ENCODE results near the gene RAPGEF1.

Gene RAPGEF1

DNA sequence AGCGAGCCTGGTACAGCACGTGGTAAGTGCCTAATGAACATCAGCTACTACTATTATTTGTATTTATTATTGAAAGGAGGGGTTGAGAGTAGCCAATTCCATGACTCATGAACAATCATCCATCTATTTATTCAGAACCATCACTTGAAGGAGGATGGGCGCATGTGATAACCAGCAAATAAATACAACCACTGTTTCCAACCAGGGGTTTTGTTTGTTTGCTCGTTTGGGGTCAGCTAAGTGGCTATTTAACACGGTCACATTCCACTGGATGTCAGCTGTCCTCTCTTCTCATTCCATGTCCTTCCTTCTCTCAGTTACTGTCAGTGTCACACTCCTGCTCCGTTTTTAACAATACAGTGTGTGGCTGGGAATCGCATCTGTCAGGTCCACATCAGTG, 8.6 kb downstream of the RAPGEF1 start:
- no peak for DNase-seq (ENCODE audit: low read depth)
- H3K4me3 ChIP-seq (ENCODE audit: low read depth, low read length), result peak overlapping the region; percentile 19; the same call in 1 of the 2 replicates
- TF ChIP-seq, protein P1, sequence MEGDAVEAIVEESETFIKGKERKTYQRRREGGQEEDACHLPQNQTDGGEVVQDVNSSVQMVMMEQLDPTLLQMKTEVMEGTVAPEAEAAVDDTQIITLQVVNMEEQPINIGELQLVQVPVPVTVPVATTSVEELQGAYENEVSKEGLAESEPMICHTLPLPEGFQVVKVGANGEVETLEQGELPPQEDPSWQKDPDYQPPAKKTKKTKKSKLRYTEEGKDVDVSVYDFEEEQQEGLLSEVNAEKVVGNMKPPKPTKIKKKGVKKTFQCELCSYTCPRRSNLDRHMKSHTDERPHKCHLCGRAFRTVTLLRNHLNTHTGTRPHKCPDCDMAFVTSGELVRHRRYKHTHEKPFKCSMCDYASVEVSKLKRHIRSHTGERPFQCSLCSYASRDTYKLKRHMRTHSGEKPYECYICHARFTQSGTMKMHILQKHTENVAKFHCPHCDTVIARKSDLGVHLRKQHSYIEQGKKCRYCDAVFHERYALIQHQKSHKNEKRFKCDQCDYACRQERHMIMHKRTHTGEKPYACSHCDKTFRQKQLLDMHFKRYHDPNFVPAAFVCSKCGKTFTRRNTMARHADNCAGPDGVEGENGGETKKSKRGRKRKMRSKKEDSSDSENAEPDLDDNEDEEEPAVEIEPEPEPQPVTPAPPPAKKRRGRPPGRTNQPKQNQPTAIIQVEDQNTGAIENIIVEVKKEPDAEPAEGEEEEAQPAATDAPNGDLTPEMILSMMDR (IDR thresholded peaks at IDR 0.05; ENCODE audit: low read depth, low read length, missing control alignments), result no peak

GRCh38 chr9:131728961-131729360, 10.9 kb downstream of the RAPGEF1 start:
- no peak for DNase-seq (ENCODE audit: low read depth)
- TF ChIP-seq, protein P1 (IDR thresholded peaks at IDR 0.05; ENCODE audit: low read depth, low read length, missing control alignments), result no peak
- H3K4me3 ChIP-seq (ENCODE audit: low read depth, low read length), result peak overlapping the region; percentile 6

DNA sequence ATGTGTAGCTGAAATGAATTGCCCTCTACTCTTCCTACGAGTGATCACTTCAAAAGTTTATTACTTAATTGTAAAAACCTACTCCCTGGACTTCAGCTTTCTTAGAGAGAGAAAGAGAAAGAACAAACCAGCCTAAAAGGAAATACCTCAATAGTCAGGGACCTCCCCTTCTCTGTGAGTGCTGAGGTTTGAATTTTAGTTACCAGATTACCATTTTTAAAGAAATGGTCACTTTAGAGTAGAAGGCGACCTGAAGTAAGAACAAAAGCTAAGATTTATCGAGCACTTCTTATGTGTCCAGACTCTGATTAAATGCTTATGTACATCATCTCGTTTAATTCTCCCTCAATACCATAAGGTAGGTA, 11.3 kb downstream of the RAPGEF1 start:
- DNase-seq (ENCODE audit: low read depth), result no peak
- TF ChIP-seq, protein P1 (IDR thresholded peaks at IDR 0.05; ENCODE audit: low read depth, low read length, missing control alignments), result no peak
- peak overlapping the region; percentile 6 for H3K4me3 ChIP-seq (ENCODE audit: low read depth, low read length)

DNA sequence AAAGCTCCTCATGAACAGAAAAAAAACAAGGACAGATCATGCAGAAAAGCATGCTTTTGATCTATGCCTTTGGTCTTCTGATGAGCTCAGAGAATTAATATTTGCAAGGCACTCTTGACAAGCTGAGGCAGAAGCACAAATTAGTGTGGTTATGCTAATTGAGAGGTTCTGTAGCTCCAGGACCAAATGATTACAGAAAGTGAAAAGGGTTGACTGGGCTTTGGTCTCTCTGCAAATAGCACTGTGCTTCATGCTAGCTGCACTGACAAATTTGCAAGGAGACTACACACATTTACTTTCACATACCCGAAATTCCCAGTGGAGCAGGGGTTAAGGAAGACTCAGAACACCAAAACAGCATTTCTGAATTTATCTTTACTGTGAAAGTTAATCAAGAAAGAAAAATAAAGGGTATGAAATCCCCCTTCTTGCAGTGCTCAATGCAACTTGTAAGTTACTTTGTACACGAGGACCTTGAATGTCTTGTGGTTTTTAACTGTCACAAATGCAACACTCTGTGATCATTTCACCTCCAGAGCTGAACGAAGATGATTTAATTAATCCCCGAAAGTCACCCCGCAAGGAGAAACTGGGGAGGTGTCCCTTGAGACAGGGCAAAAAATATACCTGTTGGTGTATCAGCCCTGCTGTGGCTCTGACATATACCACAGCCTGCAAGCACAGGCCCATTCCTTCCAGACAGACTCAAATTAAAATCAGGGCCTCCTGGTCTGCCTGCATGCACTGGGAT, 11.9 kb downstream of the RAPGEF1 start:
- TF ChIP-seq, protein P1 (IDR thresholded peaks at IDR 0.05; ENCODE audit: low read depth, low read length, missing control alignments), result no peak
- peak overlapping the region; percentile 6 for H3K4me3 ChIP-seq (ENCODE audit: low read depth, low read length)
- DNase-seq (ENCODE audit: low read depth), result no peak

DNA sequence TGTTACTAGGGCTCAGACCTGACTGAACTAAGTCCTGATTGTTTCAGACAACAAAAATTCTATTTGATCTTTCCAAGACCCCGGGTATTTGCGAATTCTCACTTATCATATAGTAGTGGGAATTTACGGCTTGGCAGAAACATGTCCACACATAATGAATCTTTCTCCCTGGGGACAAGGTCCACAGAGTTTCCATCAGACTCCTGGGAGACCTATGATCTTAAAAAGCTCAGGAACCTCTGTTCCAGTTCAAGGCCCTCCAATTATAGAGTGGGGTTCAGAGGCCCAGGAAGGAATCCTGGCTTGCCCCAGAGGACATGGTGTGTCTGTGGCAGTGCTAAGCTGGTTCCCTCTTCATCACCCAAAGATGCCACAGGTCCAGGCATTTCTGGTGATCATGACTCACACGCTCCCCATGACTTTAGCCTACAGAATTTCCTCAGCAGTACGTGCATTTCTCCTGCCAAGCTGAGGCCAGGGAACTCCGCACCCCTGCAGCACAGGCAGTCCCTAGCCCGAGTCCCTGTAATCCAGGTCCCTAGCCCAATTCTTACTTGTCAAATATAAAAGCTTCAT, 12.6 kb downstream of the RAPGEF1 start:
- TF ChIP-seq, protein P1 (IDR thresholded peaks at IDR 0.05; ENCODE audit: low read depth, low read length, missing control alignments), result no peak
- no peak for DNase-seq (ENCODE audit: low read depth)
- peak overlapping the region; percentile 6; the same call in 1 of the 2 replicates for H3K4me3 ChIP-seq (ENCODE audit: low read depth, low read length)

GRCh38 chr9:131724683-131725082, 15.2 kb downstream of the RAPGEF1 start:
- no peak for DNase-seq (ENCODE audit: low read depth)
- TF ChIP-seq, protein P1 (IDR thresholded peaks at IDR 0.05; ENCODE audit: low read depth, low read length, missing control alignments), result no peak
- peak overlapping the region; percentile 0; the same call in 1 of the 2 replicates for H3K4me3 ChIP-seq (ENCODE audit: low read depth, low read length)
